GM21717 (cell line): Measurements from ENCODE around the gene SLPI.

ENCODE experiments used
- ATAC-seq: cut with Tn5 transposase; IDR thresholded peaks from one replicate; pipeline ENCODE4 v1.9.1; 2021; ENCODE audit warnings: mild to moderate bottlenecking, moderate library complexity; ENCODE audit not compliant: unreplicated experiment

SLPI gene

GRCh38 chr20:45275338-45275737, 21.0 kb upstream of the SLPI start:
- no peak for ATAC-seq

DNA sequence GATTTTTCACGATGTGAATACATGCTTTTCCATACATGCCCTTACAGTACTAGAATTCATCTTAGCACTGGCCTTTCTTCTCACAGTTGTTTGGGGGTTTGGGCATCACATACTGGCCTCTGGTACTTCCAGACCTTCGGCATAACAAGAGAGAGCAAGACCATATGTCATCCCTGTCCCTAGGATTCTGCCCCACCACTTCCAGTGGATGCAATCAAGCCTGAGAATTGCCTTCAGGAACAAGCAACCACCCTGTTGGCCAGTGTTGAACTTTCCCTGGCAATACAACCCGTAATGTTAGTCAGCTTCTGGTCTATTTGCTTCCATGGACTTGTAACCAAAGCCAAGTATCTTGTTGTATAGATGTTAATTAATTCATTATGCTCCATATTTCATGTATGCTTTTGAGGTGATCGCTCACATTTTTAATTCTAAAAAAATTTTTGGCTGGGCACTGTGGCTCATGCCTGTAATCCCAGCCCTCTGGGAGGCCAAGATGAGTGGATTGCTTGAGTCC, 15.4 kb upstream of the SLPI start:
- ATAC-seq = no peak

DNA sequence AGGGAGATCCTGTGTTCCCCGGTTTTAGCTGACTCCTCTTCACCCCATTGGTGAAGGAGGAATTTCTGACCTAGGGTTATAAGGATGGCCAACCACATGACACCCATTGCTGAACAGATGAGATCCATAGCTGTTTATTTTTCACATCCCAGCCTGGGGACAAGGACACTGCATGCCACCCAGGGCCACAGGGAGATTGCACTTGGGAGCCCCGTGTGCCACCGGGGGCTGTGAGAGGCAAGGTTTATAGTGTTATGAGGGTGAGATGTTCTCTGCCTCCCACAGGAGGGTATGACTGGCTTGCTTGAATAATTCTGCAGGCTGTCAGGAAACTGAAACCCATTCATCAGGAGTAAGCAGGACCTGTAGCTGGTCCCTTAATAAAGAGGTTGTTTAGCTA, 14.7 kb upstream of the SLPI start:
- ATAC-seq = no peak

GRCh38 chr20:45268531-45268930, 14.2 kb upstream of the SLPI start:
- ATAC-seq = no peak

DNA sequence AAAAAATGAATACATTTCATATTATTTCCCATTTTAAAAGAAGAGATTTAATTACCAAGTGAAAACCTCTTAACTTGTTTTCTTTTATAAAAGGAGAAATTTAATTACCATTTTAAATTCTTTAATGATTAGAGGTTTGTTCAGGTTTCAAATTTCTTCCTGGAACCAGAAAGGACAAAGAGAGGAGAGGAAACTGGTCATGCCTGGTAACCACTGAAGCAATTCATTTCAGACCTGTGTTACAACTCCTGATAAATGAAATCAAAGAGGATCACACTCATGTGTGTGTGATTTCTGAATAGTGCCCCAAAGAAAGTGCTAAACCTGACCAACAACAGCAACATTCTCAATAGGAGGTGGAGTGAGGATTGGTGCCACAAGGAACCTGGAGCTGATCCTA, 12.6 kb upstream of the SLPI start:
- ATAC-seq = no peak

- no peak for ATAC-seq
Observed at GRCh38 chr20:45263556-45264266, 9.3 kb upstream of the SLPI start.

DNA sequence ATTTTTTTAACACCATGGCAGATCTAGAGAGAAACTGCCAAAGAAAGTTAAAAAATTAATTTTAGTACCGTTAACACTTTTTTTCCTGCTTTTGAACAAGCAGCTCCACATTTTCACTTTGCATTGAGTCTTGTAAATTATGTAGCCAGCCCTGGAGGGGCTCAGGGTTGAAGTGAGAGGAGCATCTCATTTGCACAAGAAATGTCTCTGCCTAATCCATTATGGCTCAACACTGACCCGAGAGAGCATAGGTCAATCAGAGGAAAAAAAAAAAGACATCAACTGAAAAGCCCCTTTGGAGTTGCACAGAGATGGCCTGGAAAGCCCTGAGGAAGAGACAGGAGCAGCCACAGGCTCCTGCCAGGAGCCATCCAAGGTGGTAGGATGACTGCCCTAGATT, 4.3 kb upstream of the SLPI start:
- no peak for ATAC-seq

GRCh38 chr20:45258259-45258658, 3.9 kb upstream of the SLPI start:
- ATAC-seq = no peak

GRCh38 chr20:45257711-45258110, 3.3 kb upstream of the SLPI start:
- ATAC-seq = no peak

- ATAC-seq = no peak
Observed at GRCh38 chr20:45257161-45257560, 2.8 kb upstream of the SLPI start.

DNA sequence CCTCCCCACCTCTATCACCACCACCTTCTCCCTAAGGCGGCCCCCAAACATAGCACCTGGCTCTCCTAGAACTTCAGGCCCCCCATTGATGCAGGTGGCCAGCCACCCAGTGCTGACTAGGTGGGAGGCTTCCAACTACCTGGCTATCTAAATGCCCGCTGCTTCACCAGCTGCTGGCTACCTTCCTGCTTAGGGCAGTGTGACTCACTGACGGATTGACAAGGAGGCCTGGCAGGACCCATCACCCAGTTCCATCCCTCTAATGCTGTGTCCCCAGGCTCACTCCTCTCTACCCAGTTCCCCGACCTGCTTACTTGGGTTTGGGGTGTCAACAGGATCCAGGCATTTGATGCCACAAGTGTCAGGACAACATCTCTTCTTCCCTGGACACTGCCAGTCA, 1.1 kb downstream of the SLPI start:
- ATAC-seq = no peak

DNA sequence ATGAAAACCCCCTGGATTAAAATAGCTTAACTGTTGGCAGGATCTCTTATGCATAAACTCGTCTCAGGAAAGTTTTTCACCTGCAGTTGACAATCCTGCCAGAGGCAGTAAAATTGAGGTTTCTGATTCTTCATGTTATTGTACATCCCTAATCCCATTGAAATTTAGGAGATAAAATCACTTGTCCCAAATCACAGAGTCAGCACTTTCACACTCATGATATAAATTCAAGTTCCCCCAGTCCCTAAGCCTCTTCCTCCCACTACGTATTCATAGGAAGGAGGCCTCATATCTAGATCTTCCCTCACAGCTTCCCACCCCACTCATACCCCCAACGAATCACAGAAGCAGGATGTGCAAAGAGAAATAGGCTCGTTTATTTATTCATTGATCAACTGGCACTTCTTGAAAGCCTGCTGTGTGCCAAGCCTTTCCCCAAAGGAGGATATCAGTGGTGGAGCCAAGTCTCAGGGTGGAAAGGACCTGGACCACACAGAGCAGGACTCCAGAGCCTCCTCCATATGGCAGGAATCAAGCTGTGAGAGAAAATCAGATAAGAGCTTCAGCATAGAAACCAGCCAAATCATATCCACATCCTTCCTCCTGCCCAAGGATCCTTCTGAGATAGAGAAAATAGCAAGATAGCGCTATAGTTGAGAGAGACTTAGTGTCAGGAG, 2.3 kb downstream of the SLPI start:
- no peak for ATAC-seq

DNA sequence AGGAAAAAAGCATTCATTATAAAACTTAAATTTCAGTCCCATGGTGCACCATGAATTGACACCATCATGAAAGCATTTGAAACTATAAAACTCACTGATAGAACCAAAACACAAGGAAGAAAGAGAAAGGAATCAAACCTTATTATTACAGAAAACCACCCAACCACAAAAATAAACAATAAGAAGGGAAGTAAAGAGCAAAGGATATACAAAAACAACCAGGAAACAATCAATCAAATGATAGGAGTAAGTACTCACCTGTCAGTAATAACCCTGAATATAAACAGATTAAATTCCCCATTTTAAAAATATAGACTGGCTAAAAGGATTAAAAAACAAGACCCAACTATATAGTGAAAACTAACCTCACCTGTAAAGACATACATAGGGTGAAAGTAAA, 5.8 kb downstream of the SLPI start:
- ATAC-seq = no peak

GRCh38 chr20:45247865-45248264, 6.5 kb downstream of the SLPI start:
- no peak for ATAC-seq

- no peak for ATAC-seq
Observed at GRCh38 chr20:45246109-45246508, 8.3 kb downstream of the SLPI start.

- no peak for ATAC-seq
Observed at GRCh38 chr20:45238139-45238538, 16.2 kb downstream of the SLPI start.

- ATAC-seq = no peak
Observed at GRCh38 chr20:45235995-45236394, 18.4 kb downstream of the SLPI start.

DNA sequence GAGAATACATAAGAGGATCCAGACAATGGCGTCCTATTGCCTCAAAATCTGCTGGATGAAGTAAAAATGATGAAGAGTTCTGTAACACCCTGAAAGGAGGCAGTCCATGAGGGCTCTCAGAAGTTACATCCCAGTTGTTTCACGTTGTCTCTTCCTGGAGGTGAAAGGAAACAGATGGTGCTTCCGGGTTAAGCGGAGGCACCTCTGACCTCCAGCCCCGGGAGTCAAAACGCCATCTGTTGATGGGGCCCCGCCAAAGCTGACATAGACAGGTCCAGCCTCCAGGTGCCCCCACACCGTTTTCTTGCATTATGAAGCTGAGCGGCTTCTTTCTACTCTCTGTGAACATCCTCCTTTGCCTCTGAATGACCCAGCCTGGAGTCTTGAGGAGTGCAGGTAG, 23.7 kb downstream of the SLPI start:
- no peak for ATAC-seq

DNA sequence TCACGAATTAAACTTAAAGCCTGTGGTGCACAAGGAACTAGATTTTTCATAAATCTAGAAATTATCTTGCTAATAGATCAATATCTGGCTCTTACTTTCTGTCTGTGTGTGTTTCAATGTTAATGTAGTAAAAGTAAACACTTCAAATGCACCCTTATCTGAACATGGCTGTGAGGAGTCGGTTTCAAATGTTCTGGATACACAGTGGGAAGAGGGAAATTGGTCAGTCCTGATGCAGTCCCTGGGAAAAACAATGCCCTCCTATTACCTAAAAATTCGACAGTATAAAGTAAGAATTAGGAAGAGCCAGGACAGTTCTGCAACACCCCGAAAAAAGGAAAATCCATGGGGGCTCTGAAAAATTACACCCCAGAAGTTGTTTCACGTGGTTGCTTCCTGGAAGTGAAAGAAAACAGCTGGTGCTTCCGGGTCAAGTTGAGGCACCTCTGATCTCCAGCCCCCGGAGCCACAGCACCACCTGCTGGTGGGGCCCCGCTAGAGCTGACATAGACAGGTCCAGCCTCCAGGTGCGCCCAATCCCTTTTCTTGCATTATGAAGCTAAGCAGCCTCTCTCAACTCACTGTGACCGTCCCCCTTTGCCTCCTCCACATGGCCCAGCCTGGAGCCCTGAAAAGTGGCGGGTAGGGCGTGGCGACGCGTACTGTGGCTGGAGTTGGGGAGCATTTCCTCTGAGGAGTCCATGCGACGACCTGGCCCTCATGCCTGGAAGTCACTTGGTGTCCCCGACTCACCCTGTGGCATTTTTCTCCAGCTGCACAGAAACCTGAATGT, 24.9 kb downstream of the SLPI start:
- ATAC-seq = no peak

DNA sequence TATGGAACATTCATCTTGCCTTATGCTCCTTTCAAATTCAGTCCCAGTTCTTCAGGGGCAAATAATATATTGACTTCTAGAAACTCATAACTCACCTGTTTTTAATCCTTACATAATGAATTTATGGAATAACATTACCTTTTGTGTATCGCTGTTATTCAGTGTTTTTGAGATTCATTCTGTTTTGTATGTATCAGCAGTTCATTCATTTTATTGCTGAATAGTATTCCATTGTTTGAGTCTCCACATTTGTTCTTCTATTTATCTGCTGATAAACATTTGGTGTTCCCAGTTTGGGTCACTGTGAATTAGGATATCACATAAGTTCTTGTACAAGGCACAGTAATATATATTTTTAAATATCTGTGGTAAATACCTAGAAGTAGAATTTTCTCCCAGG, 28.1 kb downstream of the SLPI start:
- no peak for ATAC-seq

GRCh38 chr20:45223136-45223535, 31.2 kb downstream of the SLPI start:
- ATAC-seq = no peak

DNA sequence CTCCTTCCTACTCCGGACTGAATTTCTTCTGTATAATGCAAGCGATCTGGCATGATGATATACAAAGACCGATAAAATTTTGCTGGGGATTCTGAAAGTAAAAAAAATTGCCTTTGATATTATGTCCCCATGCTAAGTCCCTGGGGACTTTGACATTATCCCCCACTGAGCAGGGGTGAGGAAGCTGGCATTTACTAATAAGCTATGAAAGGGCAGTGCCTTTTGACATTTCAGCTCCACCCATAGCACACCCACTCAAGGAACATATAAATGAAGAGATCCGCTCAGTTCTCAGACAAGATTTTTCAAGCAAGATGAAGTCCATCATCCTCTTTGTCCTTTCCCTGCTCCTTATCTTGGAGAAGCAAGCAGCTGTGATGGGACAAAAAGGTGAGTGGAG, 33.3 kb downstream of the SLPI start, which contains the start of gene SEMG2:
Gene SEMG2 (plus strand): TSS at position 298 of the 400 bp plus-strand sequence. CDS start 17 bp downstream, at position 315.
- ATAC-seq = no peak
